HepG2 (cell line): ENCODE data around the gene LTB4R. TPM values are rescaled to one million over a fixed set of nuclear protein-coding genes. Genes with fewer than 3 reads are reported as not detected.
A peak's percentile ranks its signal among the peaks of the same experiment; 100 is the strongest.

Experiments
- ATAC-seq: fragments of 200-7000 bp; cut with Tn5 transposase; 3 replicates; pipeline ENCODE4 v1.9.1; 2020; ENCODE audit warnings: mild to moderate bottlenecking, moderate library complexity
- BruUV-seq: library from RNA; stranded (reverse); fragments of 400-500 nt; replicated peaks from 2 replicates; lab custom pipeline; 2021; lab: Mats Ljungman, UMichigan
- CTCF ChIA-PET: fragments of 300-600 bp; formaldehyde crosslinking; extraction: SDS; loops from one replicate; lab custom pipeline; 2021; ENCODE audit warnings: low total read pairs, inconsistent platforms, low intra/inter-chr PET ratio; lab: Yijun Ruan, JAX
- POLR2A ChIA-PET: fragments of 350-600 bp; sonication (Branson Sonifier 250); formaldehyde crosslinking; loops from one replicate; lab custom pipeline; 2020; ENCODE audit warnings: antibody characterized with exemption, inconsistent platforms; lab: Yijun Ruan, JAX
- DNase-seq: peaks from one replicate; pipeline ENCODE4 v3.0.0-alpha.2; 2015; ENCODE audit warnings: low spot score
- FAIRE-seq: peaks from 3 replicates; lab custom pipeline; 2011; peaks lifted over from hg19 to GRCh38; lab: Jason Lieb, UNC
- H2AFZ ChIP-seq: one replicate; pipeline ENCODE4 v1.6.1; 2011; ENCODE audit warnings: low read length, inconsistent platforms
- H3K27ac ChIP-seq: fragments of 300-600 bp; 3 replicates; pipeline ENCODE4 v1.8.0; 2011; ENCODE audit warnings: mixed run types, mild to moderate bottlenecking, mixed read lengths, low read length, inconsistent platforms; ENCODE audit not compliant: insufficient read depth; ENCODE audit errors: extremely low read length
- H3K27me3 ChIP-seq, 2 experiments: fragments of 200-600 bp in 1 of 2; 2 replicates in 1 of 2; 3 replicates in 1 of 2; pipeline versions ENCODE4 v1.6.0 to v1.8.0; 2011; ENCODE audit warnings: low read length in 2 of 2, mild to moderate bottlenecking in 2 of 2, moderate library complexity in 2 of 2, inconsistent platforms in 1 of 2; ENCODE audit not compliant: insufficient read depth in 2 of 2, control insufficient read depth in 1 of 2
- H3K36me3 ChIP-seq, 2 experiments: fragments of 200-600 bp in 1 of 2; replicated peaks in 1 of 2; 2 replicates in 1 of 2; 3 replicates in 1 of 2; pipeline versions ENCODE4 v1.5.1 to v1.8.0; 2011; ENCODE audit warnings: low read length in 2 of 2, inconsistent platforms in 1 of 2; ENCODE audit not compliant: insufficient read depth in 2 of 2, control insufficient read depth in 1 of 2
- H3K4me1 ChIP-seq: 2 replicates; pipeline ENCODE4 v1.5.1; 2012; ENCODE audit warnings: low read length, inconsistent platforms; ENCODE audit not compliant: insufficient read depth
- H3K4me2 ChIP-seq: 2 replicates; pipeline ENCODE4 v1.6.0; 2011; ENCODE audit warnings: low read depth, low read length, inconsistent platforms
- H3K4me3 ChIP-seq, 3 experiments: fragments of 200-600 bp in 1 of 3; sonication (generic), shearing (Covaris generic) in 1 of 3; replicated peaks in 1 of 3; 2 replicates each; pipeline ENCODE4 v1.5.1; 2011 to 2016; ENCODE audit warnings: low read length in 3 of 3, inconsistent platforms in 2 of 3, low read depth in 2 of 3, mild to moderate bottlenecking in 2 of 3, control low read depth in 1 of 3, mixed read lengths in 1 of 3; ENCODE audit not compliant: insufficient read depth in 1 of 3
- H3K79me2 ChIP-seq: one replicate; pipeline ENCODE4 v1.6.1; 2011; ENCODE audit warnings: low read length, inconsistent platforms; ENCODE audit not compliant: insufficient read depth
- H3K9ac ChIP-seq: 2 replicates; pipeline ENCODE4 v1.6.0; 2011; ENCODE audit warnings: mild to moderate bottlenecking, low read depth, low read length, inconsistent platforms; ENCODE audit not compliant: insufficient read depth
- H3K9me3 ChIP-seq: 2 replicates; pipeline ENCODE4 v1.5.1; 2012; ENCODE audit warnings: mild to moderate bottlenecking, low read length
- H4K20me1 ChIP-seq: 2 replicates; pipeline ENCODE4 v1.6.0; 2011; ENCODE audit warnings: inconsistent platforms, mild to moderate bottlenecking, low read length, moderate library complexity; ENCODE audit not compliant: insufficient read depth
- CREB1 ChIP-seq, 2 experiments: fragments of 450-650 bp in 1 of 2; IDR thresholded peaks; 2 replicates each; pipeline ENCODE4 v1.6.1; 2016 to 2017; ENCODE audit warnings: control low read depth in 1 of 2, mild to moderate bottlenecking in 1 of 2, missing compliant biosample characterization in 1 of 2, missing genetic modification characterization in 1 of 2
- EHMT2 ChIP-seq: fragments of 200-600 bp; sonication (generic); IDR thresholded peaks from 2 replicates; pipeline ENCODE4 v1.7.0; 2017; ENCODE audit warnings: antibody characterized with exemption, low read depth, low read length, borderline replicate concordance
- IRX3 ChIP-seq: sonication (generic); formaldehyde crosslinking; IDR thresholded peaks from 2 replicates; pipeline ENCODE4 v1.8.1; 2023; ENCODE audit warnings: mild to moderate bottlenecking, low read depth, missing genetic modification reagents, borderline replicate concordance
- NFE2L2 ChIP-seq: fragments of 150-350 bp; IDR thresholded peaks from 2 replicates; pipeline ENCODE4 v1.6.1; 2014; ENCODE audit warnings: low read length
- PHF8 ChIP-seq: sonication (generic); formaldehyde crosslinking; IDR thresholded peaks from 2 replicates; pipeline ENCODE4 v1.5.0; 2020; ENCODE audit warnings: missing genetic modification reagents
- RBAK ChIP-seq: sonication (generic); formaldehyde crosslinking; IDR thresholded peaks from 2 replicates; pipeline ENCODE4 v1.5.1; 2020; ENCODE audit warnings: mild to moderate bottlenecking, missing genetic modification reagents
- STAT5B ChIP-seq: sonication (generic); formaldehyde crosslinking; IDR thresholded peaks from 2 replicates; pipeline ENCODE4 v1.4.0; 2020; ENCODE audit warnings: missing genetic modification reagents
- TAF15 ChIP-seq: fragments of 200-400 bp; formaldehyde crosslinking; IDR thresholded peaks from one replicate; pipeline ENCODE4 v1.6.1; 2018; ENCODE audit warnings: mild to moderate bottlenecking, low read depth, low read length; ENCODE audit not compliant: poor library complexity, severe bottlenecking
- THAP11 ChIP-seq: IDR thresholded peaks from 2 replicates; pipeline ENCODE4 v1.6.1; 2016; ENCODE audit warnings: missing biosample characterization, missing genetic modification reagents
- WGBS: methylation state at CpG from one replicate; pipeline ENCODE4 v1.1.6; 2017; ENCODE audit warnings: low lambda C conversion rate; 5-methylcytosine and 5-hydroxymethylcytosine counted together
- in situ Hi-C: cut with HindIII; loops from 2 replicates; pipeline ENCODE4 v1.10.0; 2017; ENCODE audit warnings: low pct_unique_long_range_greater_than_20kb; ENCODE audit not compliant: extremely low pct_ligation_motif_present
- intact Hi-C: fragments of 100-400 bp; cut with micrococcal nuclease; formaldehyde crosslinking; loops from one replicate; pipeline ENCODE4 v1.10.0; 2022; ENCODE audit not compliant: unreplicated experiment
- polyA plus RNA-seq, 8 experiments: library from polyadenylated mRNA; depleted of rRNA in 3 of 8; stranded (reverse) in 7 of 8; unstranded in 1 of 8; fragments of >200 nt; fragmentation: Illumina TruSeq in 4 of 8; extraction: Trizol in 4 of 8; gene quantifications; 2 replicates each; pipeline versions ENCODE4 v1.2.1 to v1.2.3, GENCODE V29; 2011 to 2016; ENCODE audit warnings: low read depth in 4 of 8, missing spikeins in 1 of 8, mixed read lengths in 1 of 8; ENCODE audit not compliant: insufficient read depth in 1 of 8
- total RNA-seq, 5 experiments: library from RNA; depleted of rRNA; stranded (reverse); fragments of >200 nt; fragmentation: Illumina TruSeq; extraction: Trizol; gene quantifications; 2 replicates each; pipeline ENCODE4 v1.2.3, GENCODE V29; 2016; ENCODE audit warnings: low read depth in 1 of 5
- TF ChIP-seq, protein P1 (sequence below): sonication (generic); formaldehyde crosslinking; IDR thresholded peaks from 2 replicates; pipeline ENCODE4 v1.4.0; 2020; ENCODE audit warnings: missing genetic modification reagents
- TF ChIP-seq, protein P2 (sequence below): IDR thresholded peaks from 2 replicates; pipeline ENCODE4 v1.6.1; 2016; ENCODE audit warnings: low read depth, missing genetic modification reagents, missing compliant biosample characterization
- TF ChIP-seq, protein P3 (sequence below): sonication (generic); formaldehyde crosslinking; IDR thresholded peaks from 2 replicates; pipeline ENCODE4 v1.4.0; 2020; ENCODE audit warnings: missing genetic modification reagents, low read depth, mild to moderate bottlenecking, borderline replicate concordance

The LTB4R gene
- total and polyA plus RNA-seq, 2 of the 13 experiments (the other 11 are each of a cell fraction or from before 2014, with no cell fraction given): 3.2 to 8.2 TPM

DNA sequence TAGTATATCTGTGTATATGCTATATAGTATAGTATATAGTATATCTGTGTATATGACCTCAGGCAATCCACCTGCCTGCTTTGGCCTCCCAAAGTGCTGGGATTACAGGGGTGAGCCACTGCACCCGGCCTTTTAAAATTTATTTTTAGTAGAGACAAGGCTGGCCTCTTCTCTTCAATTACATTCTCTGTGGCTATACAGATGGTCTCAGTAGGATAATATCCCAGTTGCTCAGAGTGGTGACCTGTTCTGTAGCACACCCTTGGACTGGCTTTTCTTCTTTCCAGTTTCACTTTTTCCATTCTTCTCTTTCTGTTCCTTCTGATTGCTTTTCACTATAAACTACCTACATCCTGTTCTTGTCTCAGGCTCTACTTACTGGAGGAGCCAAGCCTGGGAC is 53.5 kb downstream of the LTB4R start (continued):
- TF ChIP-seq, protein P1, sequence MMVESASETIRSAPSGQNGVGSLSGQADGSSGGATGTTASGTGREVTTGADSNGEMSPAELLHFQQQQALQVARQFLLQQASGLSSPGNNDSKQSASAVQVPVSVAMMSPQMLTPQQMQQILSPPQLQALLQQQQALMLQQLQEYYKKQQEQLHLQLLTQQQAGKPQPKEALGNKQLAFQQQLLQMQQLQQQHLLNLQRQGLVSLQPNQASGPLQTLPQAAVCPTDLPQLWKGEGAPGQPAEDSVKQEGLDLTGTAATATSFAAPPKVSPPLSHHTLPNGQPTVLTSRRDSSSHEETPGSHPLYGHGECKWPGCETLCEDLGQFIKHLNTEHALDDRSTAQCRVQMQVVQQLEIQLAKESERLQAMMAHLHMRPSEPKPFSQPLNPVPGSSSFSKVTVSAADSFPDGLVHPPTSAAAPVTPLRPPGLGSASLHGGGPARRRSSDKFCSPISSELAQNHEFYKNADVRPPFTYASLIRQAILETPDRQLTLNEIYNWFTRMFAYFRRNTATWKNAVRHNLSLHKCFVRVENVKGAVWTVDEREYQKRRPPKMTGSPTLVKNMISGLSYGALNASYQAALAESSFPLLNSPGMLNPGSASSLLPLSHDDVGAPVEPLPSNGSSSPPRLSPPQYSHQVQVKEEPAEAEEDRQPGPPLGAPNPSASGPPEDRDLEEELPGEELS: no peak
- TF ChIP-seq STAT5B (CRISPR knock-in tag) (no peak), CREB1 (IDR thresholded peaks at IDR 0.05) (no peak), CREB1 (CRISPR knock-in tag; IDR thresholded peaks at IDR 0.05) (no peak), THAP11 (CRISPR knock-in tag) (no peak)

DNA sequence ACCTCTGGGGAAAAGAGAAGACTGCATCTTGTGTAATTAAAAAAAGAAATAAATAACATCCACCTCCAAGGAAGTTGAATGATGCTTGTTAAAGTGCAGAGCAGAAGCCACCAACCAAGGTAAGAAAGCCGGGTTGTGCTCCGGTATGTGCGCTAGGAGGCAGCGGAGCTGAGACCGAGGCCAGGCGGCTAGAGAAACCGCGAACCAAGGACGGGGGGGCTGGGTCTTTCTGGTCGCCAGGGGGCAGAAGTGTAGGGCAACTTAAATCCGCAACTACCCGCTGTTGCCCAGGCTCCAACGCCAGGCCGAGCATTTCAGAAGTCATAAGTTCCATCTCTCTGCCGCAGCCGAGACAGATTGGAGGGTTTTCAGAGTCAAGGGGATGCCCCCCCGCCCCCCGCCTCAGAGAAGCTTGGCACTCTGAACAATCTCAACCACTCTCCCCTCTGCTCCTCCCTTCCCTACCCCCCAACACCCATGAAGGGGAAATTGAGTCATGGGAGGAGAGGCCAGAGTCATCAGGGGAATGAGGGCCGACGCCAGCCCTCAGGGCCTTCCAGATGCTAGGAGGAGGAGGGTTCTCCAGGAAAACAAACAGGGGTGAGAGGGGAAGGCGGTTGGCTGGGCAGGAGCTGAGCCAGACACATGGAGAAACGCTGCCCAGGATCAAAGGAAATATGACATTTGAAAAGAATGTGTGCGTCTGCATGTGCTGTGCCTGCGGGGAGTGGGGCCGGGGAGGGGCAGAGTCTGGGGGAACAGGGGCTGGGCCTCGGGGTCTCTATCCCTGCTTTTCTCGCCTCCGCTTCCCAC is 54.5 kb downstream of the LTB4R start:
- H3K36me3 ChIP-seq: no peaks in the 10 kb centered on the region
- peak overlapping the region; percentile 71 to 80 (median 74) for H3K4me3 ChIP-seq
- WGBS: 1% methylated on average over 28 of the region's 28 CpGs
- no TSS peak for BruUV-seq
- intact Hi-C loops: loop anchor here (1.0 to 5.0 kb wide), 5 partner anchors 33 to 196 kb away; no protein-coding TSS in a partner anchor
- ChIA-PET POLR2A (interaction anchor here (0.6 to 2.3 kb wide), 15 partner anchors 12 to 272 kb away, joined by 3 to 90 read pairs (median 5); partner anchors contain the start of genes CBLN3, CIDEB, EMC9 and KHNYN), CTCF (interaction anchor here (0.8 to 7.9 kb wide), 7 partner anchors 32 to 77 kb away, joined by 3 to 295 read pairs (median 9); partner anchors contain the start of genes ADCY4, CBLN3, KHNYN and SDR39U1)
- peak overlapping the region; percentile 99 for H3K4me2 ChIP-seq
- no peak overlapping the region for H2AFZ ChIP-seq
- peak; percentile 81 for FAIRE-seq
- peak overlapping the region; percentile 35; the same call in 1 of the 2 replicates for H3K9ac ChIP-seq
- H3K79me2 ChIP-seq: no peaks in the 10 kb centered on the region
- no peak overlapping the region for H3K27ac ChIP-seq
- no peaks in the 10 kb centered on the region for H3K9me3 ChIP-seq
- no peaks in the 10 kb centered on the region for H4K20me1 ChIP-seq
- peaks cover 26% of the 10 kb centered on the region for H3K4me1 ChIP-seq
- in situ Hi-C loops: loop anchor here (5.0 kb wide), 1 partner anchor 66 kb away; no protein-coding TSS in a partner anchor
- ATAC-seq: peak; percentile 77
- DNase-seq: peak; percentile 93
- peaks cover 20 to 44% of the 10 kb centered on the region in 2 experiments for H3K27me3 ChIP-seq
- TF ChIP-seq IRX3 (CRISPR knock-in tag) (peak; percentile 28; the same call in 1 of the 2 replicates), NFE2L2 (no peak), TAF15 (peak; percentile 68), PHF8 (CRISPR knock-in tag) (peak; percentile 53; the same call in 1 of the 2 replicates), EHMT2 (no peak), RBAK (CRISPR knock-in tag) (no peak)
- TF ChIP-seq, protein P2, sequence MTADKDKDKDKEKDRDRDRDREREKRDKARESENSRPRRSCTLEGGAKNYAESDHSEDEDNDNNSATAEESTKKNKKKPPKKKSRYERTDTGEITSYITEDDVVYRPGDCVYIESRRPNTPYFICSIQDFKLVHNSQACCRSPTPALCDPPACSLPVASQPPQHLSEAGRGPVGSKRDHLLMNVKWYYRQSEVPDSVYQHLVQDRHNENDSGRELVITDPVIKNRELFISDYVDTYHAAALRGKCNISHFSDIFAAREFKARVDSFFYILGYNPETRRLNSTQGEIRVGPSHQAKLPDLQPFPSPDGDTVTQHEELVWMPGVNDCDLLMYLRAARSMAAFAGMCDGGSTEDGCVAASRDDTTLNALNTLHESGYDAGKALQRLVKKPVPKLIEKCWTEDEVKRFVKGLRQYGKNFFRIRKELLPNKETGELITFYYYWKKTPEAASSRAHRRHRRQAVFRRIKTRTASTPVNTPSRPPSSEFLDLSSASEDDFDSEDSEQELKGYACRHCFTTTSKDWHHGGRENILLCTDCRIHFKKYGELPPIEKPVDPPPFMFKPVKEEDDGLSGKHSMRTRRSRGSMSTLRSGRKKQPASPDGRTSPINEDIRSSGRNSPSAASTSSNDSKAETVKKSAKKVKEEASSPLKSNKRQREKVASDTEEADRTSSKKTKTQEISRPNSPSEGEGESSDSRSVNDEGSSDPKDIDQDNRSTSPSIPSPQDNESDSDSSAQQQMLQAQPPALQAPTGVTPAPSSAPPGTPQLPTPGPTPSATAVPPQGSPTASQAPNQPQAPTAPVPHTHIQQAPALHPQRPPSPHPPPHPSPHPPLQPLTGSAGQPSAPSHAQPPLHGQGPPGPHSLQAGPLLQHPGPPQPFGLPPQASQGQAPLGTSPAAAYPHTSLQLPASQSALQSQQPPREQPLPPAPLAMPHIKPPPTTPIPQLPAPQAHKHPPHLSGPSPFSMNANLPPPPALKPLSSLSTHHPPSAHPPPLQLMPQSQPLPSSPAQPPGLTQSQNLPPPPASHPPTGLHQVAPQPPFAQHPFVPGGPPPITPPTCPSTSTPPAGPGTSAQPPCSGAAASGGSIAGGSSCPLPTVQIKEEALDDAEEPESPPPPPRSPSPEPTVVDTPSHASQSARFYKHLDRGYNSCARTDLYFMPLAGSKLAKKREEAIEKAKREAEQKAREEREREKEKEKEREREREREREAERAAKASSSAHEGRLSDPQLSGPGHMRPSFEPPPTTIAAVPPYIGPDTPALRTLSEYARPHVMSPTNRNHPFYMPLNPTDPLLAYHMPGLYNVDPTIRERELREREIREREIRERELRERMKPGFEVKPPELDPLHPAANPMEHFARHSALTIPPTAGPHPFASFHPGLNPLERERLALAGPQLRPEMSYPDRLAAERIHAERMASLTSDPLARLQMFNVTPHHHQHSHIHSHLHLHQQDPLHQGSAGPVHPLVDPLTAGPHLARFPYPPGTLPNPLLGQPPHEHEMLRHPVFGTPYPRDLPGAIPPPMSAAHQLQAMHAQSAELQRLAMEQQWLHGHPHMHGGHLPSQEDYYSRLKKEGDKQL (CRISPR knock-in tag): no peak
- TF ChIP-seq, protein P3, sequence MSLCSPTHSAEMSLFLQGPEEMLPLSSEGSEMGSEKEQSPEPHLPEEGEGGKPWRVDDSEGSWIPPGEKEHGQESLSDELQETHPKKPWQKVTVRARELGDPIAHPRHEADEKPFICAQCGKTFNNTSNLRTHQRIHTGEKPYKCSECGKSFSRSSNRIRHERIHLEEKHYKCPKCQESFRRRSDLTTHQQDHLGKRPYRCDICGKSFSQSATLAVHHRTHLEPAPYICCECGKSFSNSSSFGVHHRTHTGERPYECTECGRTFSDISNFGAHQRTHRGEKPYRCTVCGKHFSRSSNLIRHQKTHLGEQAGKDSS (CRISPR knock-in tag): peak; percentile 98
